ENCODE measurements around the gene ERBB4. TPM values are rescaled to one million over a fixed set of nuclear protein-coding genes. Genes with fewer than 3 reads are reported as not detected.

The ERBB4 gene
- total RNA-seq, 1 donor from 2014 or later: 9.9 TPM

DNA sequence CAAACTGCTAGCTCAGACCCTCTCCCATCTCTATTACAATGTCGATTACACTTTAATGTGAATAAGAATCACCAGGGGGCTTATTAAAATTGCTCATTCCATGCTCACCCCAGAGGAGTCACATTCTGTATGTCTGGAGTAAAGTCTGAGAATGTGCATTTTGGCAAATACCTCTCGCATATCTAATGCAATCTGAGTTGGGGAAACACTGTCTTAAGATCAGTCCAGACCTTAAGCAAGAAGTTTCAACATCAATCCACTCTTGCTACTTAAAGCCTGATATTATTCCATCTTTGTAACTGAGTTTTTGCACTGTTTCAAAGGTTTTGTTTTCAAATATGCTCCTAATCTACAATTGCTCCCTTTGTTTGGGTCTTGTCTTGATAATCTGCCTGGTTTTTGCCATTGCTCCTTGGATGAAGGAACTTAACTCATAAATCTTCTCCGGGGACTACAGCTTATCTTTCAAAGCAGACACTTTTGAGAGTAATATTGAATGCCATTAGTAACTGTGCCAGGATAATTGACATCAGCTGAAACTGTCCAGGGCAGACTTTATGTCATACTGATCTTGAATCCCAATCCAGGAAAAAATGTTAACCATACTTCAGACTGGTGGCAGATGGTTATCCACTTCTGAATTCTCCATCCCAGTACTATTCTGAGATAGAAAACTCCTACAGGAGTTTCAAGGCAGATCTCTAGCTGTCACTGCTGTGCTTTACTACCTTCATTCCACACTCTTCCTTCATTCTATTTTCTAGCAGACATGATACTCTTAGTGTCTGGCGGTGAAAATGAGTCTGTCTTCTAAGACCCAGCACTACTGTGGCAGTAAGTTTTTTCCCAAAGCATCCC, 200.9 kb downstream of the ERBB4 start:
- H3K27ac Mint-ChIP-seq: no peak overlapping the region
- H3K27me3 Mint-ChIP-seq: no peaks in the 10 kb centered on the region
- H3K4me3 Mint-ChIP-seq: no peak overlapping the region
- peaks cover 5% of the 10 kb centered on the region for H3K9me3 Mint-ChIP-seq
- no peaks in the 10 kb centered on the region for H3K36me3 Mint-ChIP-seq
- DNase-seq (ENCODE audit: extremely low spot score, unreplicated experiment): no peak
- H3K4me1 Mint-ChIP-seq (ENCODE audit: unreplicated experiment): peaks cover 5% of the 10 kb centered on the region
- no peak for TF ChIP-seq CTCF (conservative IDR thresholded peaks at IDR 0.05)

GRCh38 chr2:212337036-212337435, 201.6 kb downstream of the ERBB4 start:
- Mint-ChIP-seq H3K4me3 (no peak overlapping the region), H3K36me3 (no peaks in the 10 kb centered on the region), H3K27me3 (no peaks in the 10 kb centered on the region), H3K27ac (no peak overlapping the region), H3K4me1 (ENCODE audit: unreplicated experiment) (peaks cover 5% of the 10 kb centered on the region), H3K9me3 (peaks cover 3% of the 10 kb centered on the region)
- DNase-seq (ENCODE audit: extremely low spot score, unreplicated experiment): no peak
- no peak for TF ChIP-seq CTCF (conservative IDR thresholded peaks at IDR 0.05)

DNA sequence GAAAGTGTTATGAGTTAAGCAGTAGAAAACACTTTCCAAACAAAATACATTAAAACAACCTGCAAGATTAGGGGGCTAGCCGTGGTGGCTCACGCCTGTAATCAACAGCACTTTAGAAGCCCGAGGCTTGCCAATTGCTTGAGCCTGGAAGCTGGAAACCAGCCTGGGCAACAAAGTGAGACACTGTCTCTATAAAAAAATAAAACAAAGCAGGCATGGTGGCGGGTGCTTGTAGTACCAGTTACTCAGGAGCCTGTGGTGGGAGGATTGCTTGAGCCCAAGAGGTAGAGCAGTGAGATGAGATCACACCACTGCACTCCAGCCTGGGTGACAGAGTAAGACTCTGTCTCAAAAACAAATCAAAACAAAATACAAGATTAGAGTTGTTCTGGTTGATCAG, 208.3 kb downstream of the ERBB4 start:
- no peak for TF ChIP-seq CTCF (conservative IDR thresholded peaks at IDR 0.05)
- H3K4me1 Mint-ChIP-seq (ENCODE audit: unreplicated experiment): peaks cover 6% of the 10 kb centered on the region
- H3K4me3 Mint-ChIP-seq: no peak overlapping the region
- no peak for DNase-seq (ENCODE audit: extremely low spot score, unreplicated experiment)
- no peaks in the 10 kb centered on the region for H3K27me3 Mint-ChIP-seq
- no peaks in the 10 kb centered on the region for H3K36me3 Mint-ChIP-seq
- H3K27ac Mint-ChIP-seq: no peak overlapping the region
- H3K9me3 Mint-ChIP-seq: peaks cover 5% of the 10 kb centered on the region

DNA sequence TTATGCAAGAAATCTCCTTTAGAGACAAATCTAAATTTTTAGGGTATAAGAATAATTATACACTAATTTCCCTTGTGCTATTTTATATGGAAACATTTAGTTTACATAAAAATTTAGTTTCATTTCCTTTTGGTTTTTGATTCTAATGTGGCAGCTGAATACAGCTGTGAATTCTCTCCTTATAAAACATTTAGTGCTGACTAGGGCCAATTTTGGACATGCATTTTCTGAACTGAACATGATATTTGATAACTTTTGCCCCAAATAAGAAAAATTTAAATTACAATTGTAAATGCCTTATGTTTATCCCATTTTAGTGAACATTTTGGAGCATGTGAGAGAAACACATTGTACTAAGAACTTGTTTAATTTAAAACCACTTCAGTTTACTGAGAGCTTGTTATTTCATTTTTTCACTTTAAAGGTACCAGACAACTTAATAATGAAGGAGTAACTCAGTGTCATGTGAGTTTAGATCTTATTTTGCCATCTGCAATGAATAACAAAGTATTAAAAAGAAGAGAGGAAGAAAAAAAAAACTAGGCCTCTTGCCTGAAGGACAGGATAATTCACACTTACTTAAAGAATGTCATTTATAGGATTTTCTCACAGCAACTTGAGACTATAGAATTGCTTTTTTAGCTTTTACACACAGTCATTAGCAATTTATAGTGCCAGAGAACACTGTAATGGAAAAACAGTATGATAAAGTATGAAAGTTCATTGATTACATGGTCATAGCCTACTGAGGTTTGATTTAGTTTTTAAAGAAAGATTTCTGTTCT, 209.7 kb downstream of the ERBB4 start:
- DNase-seq (ENCODE audit: extremely low spot score, unreplicated experiment): no peak
- no peak overlapping the region for H3K27ac Mint-ChIP-seq
- no peaks in the 10 kb centered on the region for H3K36me3 Mint-ChIP-seq
- no peak for TF ChIP-seq CTCF (conservative IDR thresholded peaks at IDR 0.05)
- H3K4me3 Mint-ChIP-seq: no peak overlapping the region
- H3K27me3 Mint-ChIP-seq: no peaks in the 10 kb centered on the region
- peaks cover 5% of the 10 kb centered on the region for H3K9me3 Mint-ChIP-seq
- peaks cover 6% of the 10 kb centered on the region for H3K4me1 Mint-ChIP-seq (ENCODE audit: unreplicated experiment)

- Mint-ChIP-seq H3K36me3 (no peaks in the 10 kb centered on the region), H3K4me3 (no peak overlapping the region), H3K27ac (no peak overlapping the region), H3K27me3 (no peaks in the 10 kb centered on the region), H3K4me1 (ENCODE audit: unreplicated experiment) (peaks cover 6% of the 10 kb centered on the region), H3K9me3 (peaks cover 5% of the 10 kb centered on the region)
- TF ChIP-seq CTCF (conservative IDR thresholded peaks at IDR 0.05): no peak
- DNase-seq (ENCODE audit: extremely low spot score, unreplicated experiment): no peak
Observed at GRCh38 chr2:212328136-212328535, 210.5 kb downstream of the ERBB4 start.

All from type B pancreatic cell (in vitro differentiated cells).